Measurements from ENCODE around the gene ROBO1. TPM values are rescaled to one million over a fixed set of nuclear protein-coding genes. Genes with fewer than 3 reads are reported as not detected.

Gene ROBO1
- total RNA-seq, 4 donors from 2014 or later = 12.3 to 112 (median 27.1) TPM

DNA sequence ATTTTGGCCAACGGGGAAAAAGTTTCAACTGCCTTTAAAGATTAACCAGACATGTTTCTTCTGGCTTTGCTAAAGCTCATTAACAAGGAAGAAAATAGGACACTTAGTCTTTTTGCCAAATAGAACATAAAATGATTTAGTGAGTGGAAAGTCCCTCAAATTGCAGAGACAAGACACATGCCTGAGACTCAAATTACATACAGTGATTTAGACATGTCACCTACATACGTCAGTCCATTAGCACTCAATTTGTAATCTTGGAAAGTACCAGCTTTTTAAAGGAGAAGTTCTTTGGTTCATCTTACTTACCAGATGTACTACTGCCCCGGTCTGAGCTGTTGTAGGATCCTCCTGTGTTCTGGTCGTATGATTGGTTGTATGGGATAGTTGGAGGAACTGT is 1134.2 kb downstream of the ROBO1 start:
- H3K4me1 ChIP-seq = no peaks in the 10 kb centered on the region
- no peaks in the 10 kb centered on the region for H3K9me3 ChIP-seq
- DNase-seq = no peak
- H3K27ac ChIP-seq = no peak overlapping the region
- no peaks in the 10 kb centered on the region for H3K36me3 ChIP-seq
- intact Hi-C loops (cut with DNase I; ENCODE audit: low total_unique reads) = no loop called here
- H3K27me3 ChIP-seq = no peaks in the 10 kb centered on the region
- no peak for TF ChIP-seq POLR2A (IDR thresholded peaks at IDR 0.05)
- TF ChIP-seq, protein P1, sequence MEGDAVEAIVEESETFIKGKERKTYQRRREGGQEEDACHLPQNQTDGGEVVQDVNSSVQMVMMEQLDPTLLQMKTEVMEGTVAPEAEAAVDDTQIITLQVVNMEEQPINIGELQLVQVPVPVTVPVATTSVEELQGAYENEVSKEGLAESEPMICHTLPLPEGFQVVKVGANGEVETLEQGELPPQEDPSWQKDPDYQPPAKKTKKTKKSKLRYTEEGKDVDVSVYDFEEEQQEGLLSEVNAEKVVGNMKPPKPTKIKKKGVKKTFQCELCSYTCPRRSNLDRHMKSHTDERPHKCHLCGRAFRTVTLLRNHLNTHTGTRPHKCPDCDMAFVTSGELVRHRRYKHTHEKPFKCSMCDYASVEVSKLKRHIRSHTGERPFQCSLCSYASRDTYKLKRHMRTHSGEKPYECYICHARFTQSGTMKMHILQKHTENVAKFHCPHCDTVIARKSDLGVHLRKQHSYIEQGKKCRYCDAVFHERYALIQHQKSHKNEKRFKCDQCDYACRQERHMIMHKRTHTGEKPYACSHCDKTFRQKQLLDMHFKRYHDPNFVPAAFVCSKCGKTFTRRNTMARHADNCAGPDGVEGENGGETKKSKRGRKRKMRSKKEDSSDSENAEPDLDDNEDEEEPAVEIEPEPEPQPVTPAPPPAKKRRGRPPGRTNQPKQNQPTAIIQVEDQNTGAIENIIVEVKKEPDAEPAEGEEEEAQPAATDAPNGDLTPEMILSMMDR (IDR thresholded peaks at IDR 0.05) = no peak
- H3K4me3 ChIP-seq = no peak overlapping the region

DNA sequence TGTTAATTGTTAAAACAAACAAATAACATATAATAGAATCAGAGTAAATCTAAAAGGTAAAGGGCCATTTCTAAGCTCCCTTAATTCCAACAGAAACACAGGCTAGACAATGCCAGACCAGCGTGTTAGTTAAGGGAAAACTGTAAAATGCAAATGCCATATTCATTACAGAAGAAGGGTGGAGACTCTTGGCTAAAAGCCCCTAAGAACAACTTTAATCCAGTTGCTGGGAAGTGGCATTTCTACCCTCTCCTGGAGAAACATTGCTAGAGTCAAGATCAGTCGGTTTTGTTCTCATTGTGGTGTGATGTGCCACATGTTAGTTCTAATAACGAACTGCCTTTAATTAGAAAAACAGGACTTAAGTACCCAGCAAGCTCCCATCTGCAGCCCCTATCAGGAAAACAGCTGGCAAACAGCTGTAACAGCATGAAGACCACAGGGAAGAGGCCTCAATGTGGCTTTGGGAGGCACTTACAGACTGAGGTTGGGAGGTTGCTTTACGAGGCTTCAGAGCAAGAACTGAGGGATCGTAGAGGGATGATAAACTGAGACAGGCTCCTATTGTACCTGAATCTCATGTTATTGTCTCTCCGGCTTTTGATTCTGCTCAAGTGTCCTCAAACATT is 1134.8 kb downstream of the ROBO1 start:
- Histone ChIP-seq H3K27ac (no peak overlapping the region), H3K4me1 (no peaks in the 10 kb centered on the region), H3K4me3 (no peak overlapping the region), H3K36me3 (no peaks in the 10 kb centered on the region), H3K9me3 (no peaks in the 10 kb centered on the region), H3K27me3 (no peaks in the 10 kb centered on the region)
- intact Hi-C loops (cut with DNase I; ENCODE audit: low total_unique reads) = no loop called here
- no peak for TF ChIP-seq POLR2A (IDR thresholded peaks at IDR 0.05)
- TF ChIP-seq, protein P1 (IDR thresholded peaks at IDR 0.05) = no peak
- no peak for DNase-seq

DNA sequence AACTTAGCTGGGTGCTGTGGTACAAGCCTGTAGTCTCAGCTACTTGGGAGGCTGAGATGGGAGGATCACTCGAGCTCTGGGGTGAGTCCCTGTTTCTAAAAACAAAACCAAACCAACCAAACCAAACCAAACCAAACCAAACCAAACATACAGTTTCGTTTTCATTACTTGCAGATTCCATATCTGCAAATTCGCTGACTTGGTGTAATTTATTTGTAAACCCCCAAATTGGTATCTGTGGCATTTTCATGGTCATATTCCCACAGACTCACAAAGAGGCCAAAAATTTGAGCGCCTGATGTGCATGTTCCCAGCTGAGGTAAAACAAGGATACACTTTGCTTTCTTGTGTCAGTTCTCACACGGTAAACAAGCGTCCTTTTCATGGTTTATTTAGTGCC is 1138.3 kb downstream of the ROBO1 start:
- TF ChIP-seq, protein P1 (IDR thresholded peaks at IDR 0.05) = no peak
- TF ChIP-seq POLR2A (IDR thresholded peaks at IDR 0.05) = no peak
- DNase-seq = no peak
- no peaks in the 10 kb centered on the region for H3K9me3 ChIP-seq
- intact Hi-C loops (cut with DNase I; ENCODE audit: low total_unique reads) = no loop called here
- no peak overlapping the region for H3K27ac ChIP-seq
- no peaks in the 10 kb centered on the region for H3K4me1 ChIP-seq
- H3K36me3 ChIP-seq = no peaks in the 10 kb centered on the region
- no peaks in the 10 kb centered on the region for H3K27me3 ChIP-seq
- H3K4me3 ChIP-seq = no peak overlapping the region

DNA sequence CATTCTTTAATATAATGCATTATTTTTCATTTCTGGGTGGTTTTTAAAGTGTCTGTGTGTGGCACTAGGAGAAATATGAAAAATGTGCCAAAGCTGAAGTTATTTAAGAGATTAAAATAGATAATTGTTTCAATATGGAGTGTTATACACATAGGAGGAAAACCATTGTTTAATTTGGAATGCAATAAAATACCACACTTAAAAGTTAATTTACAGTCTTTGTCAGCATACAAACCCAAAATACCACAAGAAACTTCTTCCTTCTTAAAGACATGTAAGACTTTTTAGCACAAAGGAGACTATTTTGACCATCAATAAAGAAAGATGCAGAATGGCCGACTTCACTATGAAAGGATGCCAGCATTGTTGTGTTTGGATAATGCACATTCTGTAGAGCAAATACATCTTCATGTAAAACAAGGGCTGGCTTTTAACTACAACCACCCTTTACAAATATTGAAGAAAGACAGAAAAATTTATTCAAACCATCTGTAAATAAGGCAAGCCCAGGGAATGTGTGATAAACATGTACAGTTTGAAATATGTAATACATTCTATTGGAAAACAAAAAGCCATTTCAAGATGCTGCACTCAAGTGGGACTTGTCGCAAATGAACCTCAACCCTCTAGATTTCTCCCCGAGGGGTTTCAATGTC is 1146.6 kb downstream of the ROBO1 start:
- intact Hi-C loops (cut with DNase I; ENCODE audit: low total_unique reads) = no loop called here
- H3K9me3 ChIP-seq = no peaks in the 10 kb centered on the region
- no peak for TF ChIP-seq POLR2A (IDR thresholded peaks at IDR 0.05)
- TF ChIP-seq, protein P1 (IDR thresholded peaks at IDR 0.05) = no peak
- no peaks in the 10 kb centered on the region for H3K27me3 ChIP-seq
- no peak for DNase-seq
- H3K36me3 ChIP-seq = peaks cover 0 to 3% of the 10 kb centered on the region in 2 donors
- no peaks in the 10 kb centered on the region for H3K4me1 ChIP-seq
- H3K4me3 ChIP-seq = no peak overlapping the region
- no peak overlapping the region for H3K27ac ChIP-seq

DNA sequence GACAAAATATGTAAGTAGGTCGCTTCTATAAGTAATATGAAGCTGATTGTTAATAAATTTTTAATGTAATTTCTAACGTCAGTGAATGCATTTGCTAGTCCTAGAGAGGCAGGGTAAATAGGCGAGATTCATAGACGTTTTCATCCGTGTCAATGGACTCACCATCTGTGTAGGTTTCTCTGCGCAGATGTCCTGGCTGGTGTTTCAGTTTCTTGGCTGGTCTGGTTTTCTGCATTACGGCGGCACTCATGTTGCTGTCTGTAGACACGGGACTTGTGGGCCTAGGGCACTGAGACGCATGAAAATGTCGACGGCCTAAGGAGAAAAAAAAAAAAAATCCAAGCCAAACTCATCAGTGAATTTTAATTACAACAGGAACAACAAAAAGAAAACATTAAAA is 1153.3 kb downstream of the ROBO1 start:
- intact Hi-C loops (cut with DNase I; ENCODE audit: low total_unique reads) = no loop called here

More for the DNA sequence above, 1153.3 kb downstream of the ROBO1 start:
- no peak overlapping the region for H3K27ac ChIP-seq
- no peak overlapping the region for H3K4me3 ChIP-seq
- H3K9me3 ChIP-seq = no peaks in the 10 kb centered on the region
- no peaks in the 10 kb centered on the region for H3K36me3 ChIP-seq
- no peaks in the 10 kb centered on the region for H3K27me3 ChIP-seq
- no peaks in the 10 kb centered on the region for H3K4me1 ChIP-seq
- no peak for DNase-seq
- TF ChIP-seq, protein P1 (IDR thresholded peaks at IDR 0.05) = no peak
- no peak for TF ChIP-seq POLR2A (IDR thresholded peaks at IDR 0.05)
